Measurements from ENCODE around the gene ZNF827.

ZNF827 gene

DNA sequence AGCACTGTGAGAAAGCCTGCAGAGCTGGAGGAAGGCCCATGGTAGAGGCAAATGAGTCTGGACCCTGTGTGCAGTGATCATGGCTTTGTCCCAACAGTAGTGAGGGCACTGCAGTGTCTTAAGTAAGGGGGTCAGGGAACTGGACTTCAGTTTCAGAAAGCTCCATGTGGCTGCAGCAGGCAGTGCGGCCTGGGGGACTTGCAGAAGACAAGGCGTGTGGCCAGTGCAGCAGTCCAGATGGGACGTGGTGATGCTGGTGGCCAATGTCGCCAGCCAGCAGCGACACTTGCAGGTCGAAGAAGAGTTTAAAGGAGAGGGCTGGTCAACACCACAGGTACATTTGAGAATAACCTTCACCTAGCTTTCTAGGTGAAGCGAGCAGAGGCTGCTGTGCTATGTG, 113.4 kb downstream of the ZNF827 start:
- no peak for DNase-seq (ENCODE audit: low spot score)

DNA sequence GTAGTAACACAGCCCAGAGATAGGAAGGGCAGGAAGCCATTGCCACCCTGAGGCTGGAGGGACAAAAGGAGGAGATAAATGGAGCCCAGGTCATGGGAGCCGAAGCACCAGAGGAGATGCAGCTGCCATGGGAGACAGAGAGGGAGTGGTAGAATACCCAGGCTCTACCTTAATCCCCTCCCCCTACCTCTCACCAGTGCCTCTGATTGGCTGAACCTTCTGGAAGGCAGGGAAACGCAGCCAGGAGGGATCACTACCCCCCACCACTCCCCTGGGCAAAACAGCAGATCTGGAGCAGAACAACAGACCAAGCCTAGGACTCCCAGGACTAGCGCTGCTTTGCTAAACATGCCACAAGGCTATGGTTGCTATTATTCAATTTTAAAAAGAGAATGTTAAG, 114.2 kb downstream of the ZNF827 start:
- DNase-seq (ENCODE audit: low spot score), result no peak

GRCh38 chr4:145823743-145824142, 114.9 kb downstream of the ZNF827 start:
- no peak for DNase-seq (ENCODE audit: low spot score)

DNA sequence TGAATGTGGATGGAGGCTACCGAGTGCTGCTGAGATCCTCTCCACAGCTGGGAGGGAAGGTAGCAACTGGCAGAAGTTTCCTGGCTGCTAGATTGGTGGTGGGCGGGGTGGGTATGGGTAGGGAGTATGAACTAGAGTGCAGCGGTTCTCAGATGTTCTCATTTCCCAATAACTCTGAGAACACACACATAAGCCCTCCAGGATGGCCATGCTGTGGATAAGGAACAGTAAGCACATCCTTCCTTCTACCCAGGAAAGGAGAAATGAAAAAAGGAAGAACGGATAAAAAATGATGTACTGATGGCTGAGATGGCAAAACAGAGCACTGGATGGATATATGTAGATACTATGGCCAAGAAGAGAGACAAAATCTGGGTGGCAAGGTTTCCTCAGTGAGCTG, 116.0 kb downstream of the ZNF827 start:
- DNase-seq (ENCODE audit: low spot score), result no peak

DNA sequence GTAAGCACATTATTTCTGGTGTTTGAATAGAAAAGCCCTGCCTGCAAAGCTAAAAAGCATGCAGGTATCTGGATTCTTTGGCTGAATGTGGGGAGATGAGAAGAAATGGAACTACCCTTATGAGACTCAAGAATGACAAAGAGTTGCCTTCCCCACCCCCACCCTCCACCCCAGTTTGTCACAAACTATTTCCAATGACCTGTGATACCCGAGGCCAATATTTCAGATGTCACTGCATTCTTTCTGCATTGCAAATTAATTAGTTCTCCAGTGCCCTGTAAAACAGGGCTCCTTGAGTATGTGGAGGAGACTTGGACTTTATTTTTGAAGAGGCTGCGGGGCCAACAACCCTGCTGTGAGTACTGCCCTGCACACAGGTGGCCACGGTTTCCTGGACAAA, 116.4 kb downstream of the ZNF827 start:
- peak; percentile 10 for DNase-seq (ENCODE audit: low spot score)

DNA sequence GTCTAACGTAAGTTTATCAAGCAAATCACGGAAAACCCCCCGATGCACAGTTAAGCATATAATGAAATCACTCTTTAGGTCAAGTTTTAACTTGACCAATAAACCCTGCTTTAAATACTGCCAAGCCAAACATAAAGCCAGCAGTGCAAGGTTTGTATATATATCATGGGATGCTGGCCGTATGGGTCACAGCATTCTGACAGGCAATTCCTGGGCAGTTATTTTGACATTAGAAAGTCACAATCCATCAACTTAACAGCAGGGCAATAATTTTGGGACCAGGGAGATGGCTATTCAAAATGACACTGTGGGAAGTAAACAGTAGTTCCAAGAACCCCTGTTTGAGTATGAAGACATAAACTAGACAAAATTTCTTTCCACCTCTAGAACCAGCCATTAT, 116.9 kb downstream of the ZNF827 start:
- DNase-seq (ENCODE audit: low spot score), result no peak

- DNase-seq (ENCODE audit: low spot score), result no peak
Observed at GRCh38 chr4:145820407-145820806, 118.2 kb downstream of the ZNF827 start.

DNA sequence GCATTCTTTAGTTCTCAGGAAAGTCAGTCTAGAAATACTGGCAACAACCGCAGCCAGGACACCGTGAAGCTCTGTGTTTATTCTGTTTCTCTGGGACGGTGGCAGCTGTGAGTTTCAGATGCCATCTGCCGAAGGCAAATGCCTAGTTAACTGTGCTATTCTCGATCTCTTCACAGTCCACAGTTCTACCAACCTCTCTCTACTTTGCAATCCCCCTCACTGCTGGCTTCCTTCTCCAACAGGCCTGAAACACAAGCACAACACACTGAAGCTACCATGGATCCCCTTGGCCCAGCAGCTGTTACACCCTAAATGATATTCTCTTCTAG, 118.8 kb downstream of the ZNF827 start:
- DNase-seq (ENCODE audit: low spot score), result no peak

- DNase-seq (ENCODE audit: low spot score), result no peak
Observed at GRCh38 chr4:145819101-145819852, 119.3 kb downstream of the ZNF827 start.

DNA sequence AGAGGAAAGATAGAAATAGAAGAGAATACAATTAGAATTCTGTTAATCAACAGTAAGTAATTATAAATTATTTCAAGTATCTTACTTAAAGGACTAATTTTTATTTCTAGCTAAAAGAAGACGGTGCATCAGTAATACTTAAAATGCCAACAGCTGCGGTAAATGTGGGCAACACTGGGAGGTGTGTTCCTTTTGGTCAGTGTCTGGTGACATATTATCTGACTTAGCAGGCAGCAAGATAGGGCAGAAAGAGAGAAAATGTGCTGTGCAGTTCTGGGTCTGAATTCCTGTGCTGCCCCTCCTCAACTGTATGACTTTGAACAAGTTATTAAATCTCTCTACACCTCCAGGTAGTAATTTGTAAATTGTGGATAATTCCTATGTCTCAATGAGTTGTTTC, 120.6 kb downstream of the ZNF827 start:
- DNase-seq (ENCODE audit: low spot score), result no peak

DNA sequence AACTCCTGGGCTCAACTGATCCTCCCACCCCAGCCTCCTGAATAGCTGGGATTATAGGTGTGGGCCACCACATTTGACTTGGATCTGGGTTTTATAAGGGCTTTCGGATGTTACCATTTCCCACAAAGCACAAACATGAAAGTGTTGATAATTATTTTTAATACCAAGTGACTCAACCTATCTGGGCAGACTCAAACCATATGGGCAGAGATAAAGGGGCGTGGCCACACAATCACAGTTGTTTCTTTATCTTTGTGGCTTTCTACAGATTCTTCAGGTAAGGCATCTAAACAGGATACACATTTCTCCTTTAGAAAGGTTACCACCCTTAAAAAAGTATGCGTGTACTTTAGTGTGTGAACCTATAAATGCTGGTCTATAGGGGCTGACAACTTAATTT, 122.5 kb downstream of the ZNF827 start:
- DNase-seq (ENCODE audit: low spot score), result no peak

DNA sequence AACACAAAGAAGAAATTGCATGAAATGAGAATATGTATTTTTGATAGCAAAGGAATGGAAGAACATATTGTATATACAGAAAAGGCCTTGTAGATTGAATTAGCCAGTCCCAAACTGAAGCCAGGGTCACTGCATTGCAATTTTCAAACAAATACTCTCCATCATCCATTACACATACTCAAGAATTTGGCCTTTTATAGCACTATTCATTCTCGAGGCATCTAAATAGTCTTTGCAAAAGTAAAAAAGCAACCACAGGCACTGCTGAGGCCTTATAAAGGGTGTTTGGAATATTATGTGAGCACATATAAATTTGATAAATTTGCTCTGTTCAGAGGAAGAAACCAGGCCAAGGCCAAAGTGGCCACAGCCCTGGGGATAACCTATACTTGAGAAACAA, 123.0 kb downstream of the ZNF827 start:
- peak; percentile 45 for DNase-seq (ENCODE audit: low spot score)

DNA sequence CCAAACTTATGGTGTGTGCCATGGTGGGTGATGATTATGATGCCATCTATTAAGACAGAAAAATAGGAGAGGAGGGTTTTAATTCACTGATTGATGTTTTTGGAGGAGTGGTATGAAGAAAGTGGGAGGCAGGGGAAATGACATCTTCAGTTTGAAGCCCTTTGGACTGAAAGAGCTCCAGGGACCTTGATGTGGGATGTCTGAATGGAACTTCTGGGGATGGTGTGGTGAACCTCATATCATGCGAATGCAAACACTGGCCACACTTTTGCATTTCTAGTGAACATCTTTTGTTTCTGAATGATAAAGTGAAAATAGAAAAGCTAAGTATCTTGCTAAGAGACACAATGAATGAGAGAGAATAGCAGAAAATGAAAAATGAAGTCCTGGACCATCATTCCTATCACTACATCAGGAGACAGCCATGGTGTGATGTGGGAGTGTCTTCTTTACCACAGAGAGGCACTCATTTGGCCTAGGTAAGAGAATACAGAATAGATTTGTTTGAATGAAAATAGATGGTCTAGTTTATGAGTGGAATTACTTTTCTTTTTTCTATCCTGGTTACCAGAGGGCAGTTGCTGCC, 123.5 kb downstream of the ZNF827 start:
- DNase-seq (ENCODE audit: low spot score), result no peak

DNA sequence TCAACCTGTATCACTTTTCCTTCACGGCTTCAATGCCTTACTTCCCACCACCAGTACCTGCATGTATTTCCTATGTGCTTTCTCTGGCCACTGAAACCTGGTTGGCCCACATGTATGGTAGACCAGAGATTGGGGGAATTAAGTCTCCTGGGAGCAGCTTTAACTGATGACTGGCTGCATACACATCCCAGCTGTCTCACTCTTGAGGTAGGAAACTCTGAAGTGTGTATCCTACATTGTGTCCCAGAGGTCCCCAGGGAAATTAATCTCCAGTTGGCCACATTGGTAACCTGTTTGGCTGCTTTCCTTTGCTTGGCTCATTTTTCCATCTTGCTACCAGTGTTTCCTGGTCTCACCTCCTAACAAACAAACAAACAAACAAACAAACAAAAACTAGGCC, 124.4 kb downstream of the ZNF827 start:
- DNase-seq (ENCODE audit: low spot score), result no peak

GRCh38 chr4:145812919-145813318, 125.7 kb downstream of the ZNF827 start:
- no peak for DNase-seq (ENCODE audit: low spot score)

DNA sequence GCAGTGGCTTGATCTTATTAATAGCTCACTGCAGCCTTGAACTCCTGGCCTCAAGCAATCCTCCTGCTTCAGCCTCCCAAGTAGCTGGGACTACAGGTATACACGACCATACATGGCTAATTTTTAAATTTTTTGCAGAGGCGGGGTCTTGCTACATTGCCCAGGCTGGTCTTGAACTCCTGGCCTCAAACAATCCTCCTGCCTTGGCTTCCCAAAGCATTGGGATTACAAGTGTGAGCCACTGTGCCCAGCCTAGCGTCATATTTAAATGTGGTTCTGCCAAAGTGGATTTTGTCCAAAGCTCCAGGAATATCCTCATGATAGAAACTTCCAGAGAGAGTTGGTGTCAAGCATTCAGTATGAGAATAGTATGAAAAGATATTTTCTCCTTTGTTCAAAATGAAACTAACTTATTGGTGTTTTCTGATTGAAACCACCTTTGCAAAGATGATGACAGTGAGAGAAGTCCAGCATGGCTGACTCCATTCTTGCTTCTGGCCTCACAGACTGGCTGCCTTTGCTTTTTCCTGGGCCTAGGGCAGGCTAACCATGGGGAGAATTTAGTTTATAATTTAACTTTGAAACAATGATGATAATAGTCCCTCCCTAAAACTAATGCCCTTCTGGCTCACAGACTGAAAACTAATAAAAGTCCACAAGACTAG, 129.6 kb downstream of the ZNF827 start:
- no peak for DNase-seq (ENCODE audit: low spot score)

- DNase-seq (ENCODE audit: low spot score), result peak; percentile 88
Observed at GRCh38 chr4:145808021-145808650, 130.5 kb downstream of the ZNF827 start.

GRCh38 chr4:145805490-145805889, 133.1 kb downstream of the ZNF827 start:
- DNase-seq (ENCODE audit: low spot score), result no peak

DNA sequence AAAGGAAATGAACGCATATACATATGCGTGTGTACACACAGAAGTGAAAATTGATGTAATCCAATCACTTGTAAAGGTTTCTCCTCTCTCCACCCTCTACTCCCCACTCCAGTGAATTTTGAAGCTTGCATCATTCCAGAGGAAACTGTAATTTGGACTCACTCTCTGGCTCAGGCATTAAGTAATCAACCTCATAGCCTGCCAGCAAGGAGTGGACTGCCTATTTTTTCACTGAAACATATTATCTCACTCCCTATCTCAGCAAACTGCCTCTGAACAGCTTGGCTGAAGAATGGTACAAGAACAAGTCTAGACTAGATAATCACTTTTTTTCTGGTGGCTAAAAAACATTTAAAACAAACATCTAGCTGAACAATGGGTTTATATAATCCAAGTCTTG, 134.5 kb downstream of the ZNF827 start:
- DNase-seq (ENCODE audit: low spot score), result peak; percentile 82

DNA sequence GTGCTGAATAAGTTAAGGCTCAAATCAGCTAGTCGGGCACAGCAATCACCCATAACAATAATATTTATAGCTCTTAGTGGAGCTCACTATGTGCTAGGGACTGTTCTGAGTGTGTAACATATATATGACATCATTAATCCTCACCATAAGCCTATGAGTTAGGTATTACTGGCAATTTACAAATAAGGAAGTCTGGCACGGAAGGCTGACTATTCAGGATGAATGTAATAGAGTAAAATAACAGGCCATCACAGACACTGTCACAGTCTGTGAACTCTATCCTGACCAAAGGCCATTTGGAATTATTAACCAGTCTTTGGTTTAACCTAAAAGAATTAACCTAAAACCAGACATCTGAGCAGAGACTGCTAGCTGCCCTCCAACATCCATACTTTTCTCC, 139.4 kb downstream of the ZNF827 start:
- DNase-seq (ENCODE audit: low spot score), result no peak

- DNase-seq (ENCODE audit: low spot score), result no peak
Observed at GRCh38 chr4:145797278-145797677, 141.3 kb downstream of the ZNF827 start.

GRCh38 chr4:145796346-145796745, 142.3 kb downstream of the ZNF827 start:
- no peak for DNase-seq (ENCODE audit: low spot score)

- DNase-seq (ENCODE audit: low spot score), result no peak
Observed at GRCh38 chr4:145795521-145795920, 143.1 kb downstream of the ZNF827 start.

All from AG08395 (cell line).